Measurements from ENCODE around the gene CCL2.

The CCL2 gene

GRCh38 chr17:34252095-34252443 lies 3.0 kb upstream of the CCL2 start:
- H3K4me1 ChIP-seq (ENCODE audit: control insufficient read depth, insufficient read depth, low read length), result peaks cover 34% of the 10 kb centered on the region
- H3K4me3 ChIP-seq (ENCODE audit: low read depth, low read length), result no peak overlapping the region
- no peak overlapping the region for H3K27ac ChIP-seq (ENCODE audit: low read depth, low read length)
- no peak overlapping the region for H3K9ac ChIP-seq (ENCODE audit: low read depth, low read length)
- no peaks in the 10 kb centered on the region for H3K36me3 ChIP-seq (ENCODE audit: control insufficient read depth, insufficient read depth, low read length)
- no peaks in the 10 kb centered on the region for H3K9me3 ChIP-seq (ENCODE audit: control insufficient read depth, insufficient read depth, low read length)
- H3K27me3 ChIP-seq (ENCODE audit: control insufficient read depth, insufficient read depth, low read length), result 0 out of 2 replicates have a peak, but pooled peaks cover 7% of the 10 kb centered on the region

- Histone ChIP-seq H3K27me3 (ENCODE audit: control insufficient read depth, insufficient read depth, low read length) (0 out of 2 replicates have a peak, but pooled peaks cover 7% of the 10 kb centered on the region), H3K9ac (ENCODE audit: low read depth, low read length) (no peak overlapping the region), H3K36me3 (ENCODE audit: control insufficient read depth, insufficient read depth, low read length) (no peaks in the 10 kb centered on the region), H3K9me3 (ENCODE audit: control insufficient read depth, insufficient read depth, low read length) (no peaks in the 10 kb centered on the region), H3K27ac (ENCODE audit: low read depth, low read length) (no peak overlapping the region), H3K4me1 (ENCODE audit: control insufficient read depth, insufficient read depth, low read length) (peaks cover 34% of the 10 kb centered on the region), H3K4me3 (ENCODE audit: low read depth, low read length) (no peak overlapping the region)
These were observed 2.5 kb upstream of the CCL2 start for GRCh38 chr17:34252444-34253138.

- no peaks in the 10 kb centered on the region for H3K9me3 ChIP-seq (ENCODE audit: control insufficient read depth, insufficient read depth, low read length)
- H3K36me3 ChIP-seq (ENCODE audit: control insufficient read depth, insufficient read depth, low read length), result no peaks in the 10 kb centered on the region
- H3K9ac ChIP-seq (ENCODE audit: low read depth, low read length), result no peak overlapping the region
- no peak overlapping the region for H3K27ac ChIP-seq (ENCODE audit: low read depth, low read length)
- H3K27me3 ChIP-seq (ENCODE audit: control insufficient read depth, insufficient read depth, low read length), result 0 out of 2 replicates have a peak, but pooled peaks cover 7% of the 10 kb centered on the region
- peaks cover 34% of the 10 kb centered on the region for H3K4me1 ChIP-seq (ENCODE audit: control insufficient read depth, insufficient read depth, low read length)
- H3K4me3 ChIP-seq (ENCODE audit: low read depth, low read length), result no peak overlapping the region
These were observed 2.0 kb upstream of the CCL2 start for GRCh38 chr17:34253139-34253525.

- Histone ChIP-seq H3K4me1 (ENCODE audit: control insufficient read depth, insufficient read depth, low read length) (peaks cover 34% of the 10 kb centered on the region), H3K9me3 (ENCODE audit: control insufficient read depth, insufficient read depth, low read length) (no peaks in the 10 kb centered on the region), H3K4me3 (ENCODE audit: low read depth, low read length) (peak overlapping the region; percentile 62; the same call in 1 of the 2 replicates), H3K27ac (ENCODE audit: low read depth, low read length) (peak overlapping the region; percentile 92), H3K36me3 (ENCODE audit: control insufficient read depth, insufficient read depth, low read length) (no peaks in the 10 kb centered on the region), H3K27me3 (ENCODE audit: control insufficient read depth, insufficient read depth, low read length) (0 out of 2 replicates have a peak, but pooled peaks cover 7% of the 10 kb centered on the region), H3K9ac (ENCODE audit: low read depth, low read length) (no peak overlapping the region)
These were observed 939 bp upstream of the CCL2 start for GRCh38 chr17:34254146-34254545.

DNA sequence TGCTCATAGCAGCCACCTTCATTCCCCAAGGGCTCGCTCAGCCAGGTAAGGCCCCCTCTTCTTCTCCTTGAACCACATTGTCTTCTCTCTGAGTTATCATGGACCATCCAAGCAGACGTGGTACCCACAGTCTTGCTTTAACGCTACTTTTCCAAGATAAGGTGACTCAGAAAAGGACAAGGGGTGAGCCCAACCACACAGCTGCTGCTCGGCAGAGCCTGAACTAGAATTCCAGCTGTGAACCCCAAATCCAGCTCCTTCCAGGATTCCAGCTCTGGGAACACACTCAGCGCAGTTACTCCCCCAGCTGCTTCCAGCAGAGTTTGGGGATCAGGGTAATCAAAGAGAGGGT lies 272 bp downstream of the CCL2 start:
- Histone ChIP-seq H3K9me3 (ENCODE audit: control insufficient read depth, insufficient read depth, low read length) (no peaks in the 10 kb centered on the region), H3K4me3 (ENCODE audit: low read depth, low read length) (peak overlapping the region; percentile 62), H3K27me3 (ENCODE audit: control insufficient read depth, insufficient read depth, low read length) (0 out of 2 replicates have a peak, but pooled peaks cover 7% of the 10 kb centered on the region), H3K27ac (ENCODE audit: low read depth, low read length) (peak overlapping the region; percentile 92), H3K4me1 (ENCODE audit: control insufficient read depth, insufficient read depth, low read length) (peaks cover 34% of the 10 kb centered on the region), H3K36me3 (ENCODE audit: control insufficient read depth, insufficient read depth, low read length) (no peaks in the 10 kb centered on the region), H3K9ac (ENCODE audit: low read depth, low read length) (no peak overlapping the region)

DNA sequence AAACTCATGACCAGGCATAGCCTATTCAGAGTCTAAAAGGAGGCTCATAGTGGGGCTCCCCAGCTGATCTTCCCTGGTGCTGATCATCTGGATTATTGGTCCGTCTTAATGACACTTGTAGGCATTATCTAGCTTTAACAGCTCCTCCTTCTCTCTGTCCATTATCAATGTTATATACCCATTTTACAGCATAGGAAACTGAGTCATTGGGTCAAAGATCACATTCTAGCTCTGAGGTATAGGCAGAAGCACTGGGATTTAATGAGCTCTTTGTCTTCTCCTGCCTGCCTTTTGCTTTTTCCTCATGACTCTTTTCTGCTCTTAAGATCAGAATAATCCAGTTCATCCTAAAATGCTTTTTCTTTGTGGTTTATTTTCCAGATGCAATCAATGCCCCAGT lies 756 bp downstream of the CCL2 start:
- Histone ChIP-seq H3K27ac (ENCODE audit: low read depth, low read length) (peak overlapping the region; percentile 92), H3K9ac (ENCODE audit: low read depth, low read length) (no peak overlapping the region), H3K4me1 (ENCODE audit: control insufficient read depth, insufficient read depth, low read length) (peaks cover 29% of the 10 kb centered on the region), H3K9me3 (ENCODE audit: control insufficient read depth, insufficient read depth, low read length) (no peaks in the 10 kb centered on the region), H3K4me3 (ENCODE audit: low read depth, low read length) (peak overlapping the region; percentile 62), H3K27me3 (ENCODE audit: control insufficient read depth, insufficient read depth, low read length) (0 out of 2 replicates have a peak, but pooled peaks cover 7% of the 10 kb centered on the region), H3K36me3 (ENCODE audit: control insufficient read depth, insufficient read depth, low read length) (no peaks in the 10 kb centered on the region)

DNA sequence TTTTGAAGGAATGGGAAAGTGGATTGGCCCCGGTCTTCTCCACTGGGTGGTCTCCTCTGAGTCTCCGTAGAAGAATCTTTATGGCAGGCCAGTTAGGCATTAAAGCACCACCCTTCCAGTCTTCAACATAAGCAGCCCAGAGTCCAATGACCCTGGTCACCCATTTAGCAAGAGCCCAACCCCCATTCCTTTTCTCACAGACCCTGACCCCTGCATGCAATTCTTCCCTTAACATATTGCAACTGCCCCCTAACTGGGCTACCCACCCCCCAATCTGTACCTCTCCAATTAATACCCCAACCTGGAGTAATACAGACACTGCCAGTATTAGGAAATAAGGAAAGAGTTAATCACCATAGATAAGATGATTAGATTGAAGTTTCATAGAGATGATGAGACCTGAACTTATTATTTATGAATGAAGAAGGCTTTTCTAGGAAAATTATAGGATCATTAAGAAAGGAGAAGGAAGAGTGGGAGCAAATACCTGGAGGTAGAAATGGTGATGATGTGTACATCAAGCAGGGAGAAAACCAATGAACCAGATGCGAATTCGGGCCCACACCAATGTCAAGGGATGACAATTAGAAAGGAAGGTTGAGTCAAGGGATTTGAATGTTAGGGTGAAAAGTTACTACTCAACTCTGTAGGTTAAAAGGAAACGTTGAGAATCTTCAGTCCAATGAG lies 2.4 kb downstream of the CCL2 start:
- H3K4me1 ChIP-seq (ENCODE audit: control insufficient read depth, insufficient read depth, low read length), result peaks cover 24% of the 10 kb centered on the region
- no peak overlapping the region for H3K9ac ChIP-seq (ENCODE audit: low read depth, low read length)
- H3K9me3 ChIP-seq (ENCODE audit: control insufficient read depth, insufficient read depth, low read length), result no peaks in the 10 kb centered on the region
- H3K27me3 ChIP-seq (ENCODE audit: control insufficient read depth, insufficient read depth, low read length), result 0 out of 2 replicates have a peak, but pooled peaks cover 7% of the 10 kb centered on the region
- no peak overlapping the region for H3K4me3 ChIP-seq (ENCODE audit: low read depth, low read length)
- H3K36me3 ChIP-seq (ENCODE audit: control insufficient read depth, insufficient read depth, low read length), result no peaks in the 10 kb centered on the region
- no peak overlapping the region for H3K27ac ChIP-seq (ENCODE audit: low read depth, low read length)

- Histone ChIP-seq H3K9me3 (ENCODE audit: control insufficient read depth, insufficient read depth, low read length) (no peaks in the 10 kb centered on the region), H3K36me3 (ENCODE audit: control insufficient read depth, insufficient read depth, low read length) (no peaks in the 10 kb centered on the region), H3K4me3 (ENCODE audit: low read depth, low read length) (no peak overlapping the region), H3K27me3 (ENCODE audit: control insufficient read depth, insufficient read depth, low read length) (0 out of 2 replicates have a peak, but pooled peaks cover 7% of the 10 kb centered on the region), H3K4me1 (ENCODE audit: control insufficient read depth, insufficient read depth, low read length) (peaks cover 24% of the 10 kb centered on the region), H3K9ac (ENCODE audit: low read depth, low read length) (no peak overlapping the region), H3K27ac (ENCODE audit: low read depth, low read length) (no peak overlapping the region)
These were observed 2.9 kb downstream of the CCL2 start for GRCh38 chr17:34257986-34258326.

DNA sequence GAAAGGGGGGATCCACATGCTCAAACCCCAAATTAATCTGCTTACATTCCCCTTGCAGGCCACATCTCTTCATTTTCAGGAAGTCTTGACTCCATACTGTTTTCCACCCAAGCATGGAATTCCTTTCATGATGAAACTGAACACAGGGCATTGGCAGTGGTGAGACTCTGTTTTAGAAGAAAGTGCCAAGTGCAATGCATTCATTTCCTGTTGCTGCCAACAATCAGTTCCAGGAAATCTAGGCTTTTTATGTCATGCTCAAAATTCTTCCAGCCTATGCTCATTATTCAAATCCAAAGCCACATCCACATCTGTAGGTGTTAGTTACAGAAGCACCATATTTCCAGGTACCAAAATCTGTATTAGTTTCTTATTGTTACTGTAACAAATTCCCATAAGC lies 4.1 kb downstream of the CCL2 start:
- H3K4me1 ChIP-seq (ENCODE audit: control insufficient read depth, insufficient read depth, low read length), result peaks cover 18% of the 10 kb centered on the region
- H3K9me3 ChIP-seq (ENCODE audit: control insufficient read depth, insufficient read depth, low read length), result no peaks in the 10 kb centered on the region
- H3K27ac ChIP-seq (ENCODE audit: low read depth, low read length), result no peak overlapping the region
- H3K9ac ChIP-seq (ENCODE audit: low read depth, low read length), result no peak overlapping the region
- H3K27me3 ChIP-seq (ENCODE audit: control insufficient read depth, insufficient read depth, low read length), result no peaks in the 10 kb centered on the region
- H3K4me3 ChIP-seq (ENCODE audit: low read depth, low read length), result no peak overlapping the region
- no peaks in the 10 kb centered on the region for H3K36me3 ChIP-seq (ENCODE audit: control insufficient read depth, insufficient read depth, low read length)

- Histone ChIP-seq H3K27me3 (ENCODE audit: control insufficient read depth, insufficient read depth, low read length) (no peaks in the 10 kb centered on the region), H3K9ac (ENCODE audit: low read depth, low read length) (no peak overlapping the region), H3K27ac (ENCODE audit: low read depth, low read length) (no peak overlapping the region), H3K9me3 (ENCODE audit: control insufficient read depth, insufficient read depth, low read length) (no peaks in the 10 kb centered on the region), H3K4me1 (ENCODE audit: control insufficient read depth, insufficient read depth, low read length) (peaks cover 1% of the 10 kb centered on the region; the same call in 1 of the 2 replicates), H3K36me3 (ENCODE audit: control insufficient read depth, insufficient read depth, low read length) (no peaks in the 10 kb centered on the region), H3K4me3 (ENCODE audit: low read depth, low read length) (no peak overlapping the region)
These were observed 5.8 kb downstream of the CCL2 start for GRCh38 chr17:34260861-34261260.

GRCh38 chr17:34261568-34262337 lies 6.7 kb downstream of the CCL2 start:
- no peaks in the 10 kb centered on the region for H3K4me1 ChIP-seq (ENCODE audit: control insufficient read depth, insufficient read depth, low read length)
- H3K27me3 ChIP-seq (ENCODE audit: control insufficient read depth, insufficient read depth, low read length), result no peaks in the 10 kb centered on the region
- H3K27ac ChIP-seq (ENCODE audit: low read depth, low read length), result no peak overlapping the region
- H3K36me3 ChIP-seq (ENCODE audit: control insufficient read depth, insufficient read depth, low read length), result no peaks in the 10 kb centered on the region
- H3K4me3 ChIP-seq (ENCODE audit: low read depth, low read length), result no peak overlapping the region
- H3K9ac ChIP-seq (ENCODE audit: low read depth, low read length), result no peak overlapping the region
- H3K9me3 ChIP-seq (ENCODE audit: control insufficient read depth, insufficient read depth, low read length), result no peaks in the 10 kb centered on the region

Measured in HUES48 (cell line).